WTC11 (cell line): ENCODE measurements around the gene ABHD4. TPM values are rescaled to one million over a fixed set of nuclear protein-coding genes. Genes with fewer than 3 reads are reported as not detected.

ENCODE experiments used
- ATAC-seq: fragments of 200-7000 bp; cut with Tn5 transposase; 2 replicates; pipeline ENCODE4 v1.10.0; 2021; ENCODE audit warnings: mild to moderate bottlenecking, moderate library complexity
- CTCF ChIA-PET: fragments of 300-600 bp; sonication (Branson Sonifier 250); formaldehyde crosslinking; loops from one replicate; lab custom pipeline; 2021; ENCODE audit warnings: antibody characterized with exemption; lab: Charles Lee
- POLR2A ChIA-PET: fragments of 350-600 bp; sonication (Branson Sonifier 250); formaldehyde crosslinking; loops from one replicate; lab custom pipeline; 2021; ENCODE audit warnings: antibody characterized with exemption; lab: Charles Lee
- DNase-seq: peaks from one replicate; pipeline ENCODE4 v3.0.0; 2021; ENCODE audit warnings: low spot score
- H3K27ac Mint-ChIP-seq: 2 replicates; pipeline ENCODE4 v1.8.0; 2021; ENCODE audit warnings: mixed read lengths
- H3K27me3 Mint-ChIP-seq: 2 replicates; pipeline ENCODE4 v1.8.0; 2021; ENCODE audit warnings: low read depth, mild to moderate bottlenecking, moderate library complexity, mixed read lengths
- H3K36me3 Mint-ChIP-seq: 2 replicates; pipeline ENCODE4 v1.8.0; 2021; ENCODE audit warnings: mixed read lengths
- H3K4me1 Mint-ChIP-seq: 2 replicates; pipeline ENCODE4 v1.8.0; 2022; ENCODE audit warnings: mixed read lengths
- H3K4me3 Mint-ChIP-seq: 2 replicates; pipeline ENCODE4 v1.8.0; 2021; ENCODE audit warnings: mild to moderate bottlenecking, moderate library complexity, mixed read lengths
- H3K9me3 Mint-ChIP-seq: 2 replicates; pipeline ENCODE4 v1.8.0; 2021; ENCODE audit warnings: mixed read lengths
- AR ChIP-seq: fragments of 250-450 bp; sonication (Bioruptor Pico); IDR thresholded peaks from 2 replicates; pipeline ENCODE4 v1.9.0; 2021; ENCODE audit warnings: mild to moderate bottlenecking
- ARID4B ChIP-seq: sonication (generic); formaldehyde crosslinking; IDR thresholded peaks from 2 replicates; pipeline ENCODE4 v1.8.0; 2023; ENCODE audit warnings: missing genetic modification reagents, mild to moderate bottlenecking, borderline replicate concordance
- CBFB ChIP-seq: sonication (generic); formaldehyde crosslinking; IDR thresholded peaks from 2 replicates; pipeline ENCODE4 v1.8.1; 2022; ENCODE audit warnings: mild to moderate bottlenecking, low read depth, missing genetic modification reagents
- CTCF ChIP-seq: fragments of 200-600 bp; IDR thresholded peaks from 2 replicates; pipeline ENCODE4 v1.8.0; 2022; ENCODE audit warnings: antibody characterized with exemption
- ERG ChIP-seq: fragments of 250-450 bp; sonication (Bioruptor Pico); IDR thresholded peaks from 2 replicates; pipeline ENCODE4 v1.8.0; 2021; ENCODE audit warnings: mild to moderate bottlenecking
- FOXK1 ChIP-seq: sonication (generic); formaldehyde crosslinking; IDR thresholded peaks from 2 replicates; pipeline ENCODE4 v1.8.0; 2022; ENCODE audit warnings: mild to moderate bottlenecking, moderate library complexity, missing genetic modification reagents
- GTF2I ChIP-seq: fragments of 250-450 bp; sonication (Bioruptor Pico); conservative IDR thresholded peaks from 2 replicates; pipeline ENCODE4 v1.4.0; 2021; ENCODE audit warnings: mild to moderate bottlenecking
- HMGXB4 ChIP-seq: sonication (generic); formaldehyde crosslinking; IDR thresholded peaks from 2 replicates; pipeline ENCODE4 v1.8.1; 2023; ENCODE audit warnings: mild to moderate bottlenecking, moderate library complexity, missing genetic modification reagents
- MAX ChIP-seq: sonication (generic); formaldehyde crosslinking; IDR thresholded peaks from 2 replicates; pipeline ENCODE4 v1.8.0; 2022; ENCODE audit warnings: mild to moderate bottlenecking, missing genetic modification reagents
- NFYB ChIP-seq: sonication (generic); formaldehyde crosslinking; conservative IDR thresholded peaks from 2 replicates; pipeline ENCODE4 v1.8.0; 2022; ENCODE audit warnings: low read depth, missing genetic modification reagents
- TEAD1 ChIP-seq: sonication (generic); formaldehyde crosslinking; IDR thresholded peaks from 2 replicates; pipeline ENCODE4 v1.8.0; 2022; ENCODE audit warnings: mild to moderate bottlenecking, missing genetic modification reagents
- TEAD4 ChIP-seq: sonication (generic); formaldehyde crosslinking; IDR thresholded peaks from 2 replicates; pipeline ENCODE4 v1.8.0; 2022; ENCODE audit warnings: mild to moderate bottlenecking, missing genetic modification reagents
- ZNF532 ChIP-seq: fragments of 250-450 bp; sonication (Bioruptor Pico); IDR thresholded peaks from 2 replicates; pipeline ENCODE4 v1.9.0; 2021; ENCODE audit warnings: mild to moderate bottlenecking, borderline replicate concordance
- total RNA-seq: library from RNA; stranded (reverse); gene quantifications from 3 replicates; pipeline ENCODE4 v1.2.3, GENCODE V29; 2021

Gene ABHD4
- total RNA-seq, 1 experiment from 2014 or later = 33.9 TPM

GRCh38 chr14:22569737-22570131 is 28.4 kb upstream of the ABHD4 start (continued):
- TF ChIP-seq ARID4B (CRISPR knock-in tag) = no peak

- peaks cover 17% of the 10 kb centered on the region for H3K4me1 Mint-ChIP-seq
- H3K36me3 Mint-ChIP-seq = peaks cover 44% of the 10 kb centered on the region
- CTCF ChIA-PET = interaction anchor here (0.5 to 5.3 kb wide), 103 partner anchors 9 to 1058 kb away, joined by 3 to 117 read pairs (median 6); partner anchors contain the start of genes ABHD4, ACIN1, C14orf119 and DAD1
- H3K9me3 Mint-ChIP-seq = no peaks in the 10 kb centered on the region
- H3K4me3 Mint-ChIP-seq = no peak overlapping the region
- POLR2A ChIA-PET = interaction anchor here (0.6 to 1.3 kb wide), 7 partner anchors 9 to 83 kb away, joined by 3 to 7 read pairs (median 4); partner anchors contain the start of gene DAD1
- ATAC-seq (peak; percentile 99), DNase-seq (peak; percentile 84)
- peak overlapping the region; percentile 99 for H3K27ac Mint-ChIP-seq
- TF ChIP-seq HMGXB4 (CRISPR knock-in tag) (peak; percentile 77; the same call in 1 of the 2 replicates), TEAD4 (CRISPR knock-in tag) (peak; percentile 81; the same call in 1 of the 2 replicates), GTF2I (CRISPR knock-in tag) (no peak), CTCF (peak; percentile 93), CBFB (no peak), MAX (CRISPR knock-in tag) (no peak), TEAD1 (CRISPR knock-in tag) (peak; percentile 94; the same call in 1 of the 2 replicates), NFYB (CRISPR knock-in tag) (no peak), ERG (CRISPR knock-in tag) (no peak)
- no peaks in the 10 kb centered on the region for H3K27me3 Mint-ChIP-seq
Measured at GRCh38 chr14:22570132-22570949, 27.8 kb upstream of the ABHD4 start.

GRCh38 chr14:22572562-22573058 is 25.5 kb upstream of the ABHD4 start:
- peaks cover 44% of the 10 kb centered on the region for H3K36me3 Mint-ChIP-seq
- DNase-seq (no peak), ATAC-seq (no peak)
- ChIA-PET CTCF (interaction anchor here (0.6 to 5.3 kb wide), 5 partner anchors 12 to 280 kb away, joined by 3 to 111 read pairs (median 6); partner anchors contain the start of gene OXA1L), POLR2A (no interaction called here)
- H3K27ac Mint-ChIP-seq = no peak overlapping the region
- peaks cover 17% of the 10 kb centered on the region for H3K4me1 Mint-ChIP-seq
- H3K4me3 Mint-ChIP-seq = no peak overlapping the region
- no peaks in the 10 kb centered on the region for H3K27me3 Mint-ChIP-seq
- no peaks in the 10 kb centered on the region for H3K9me3 Mint-ChIP-seq
- TF ChIP-seq FOXK1 (CRISPR knock-in tag) (no peak), AR (CRISPR knock-in tag) (no peak), ZNF532 (no peak)
